ENCODE data around the gene SOD3.

The SOD3 gene, protein sequence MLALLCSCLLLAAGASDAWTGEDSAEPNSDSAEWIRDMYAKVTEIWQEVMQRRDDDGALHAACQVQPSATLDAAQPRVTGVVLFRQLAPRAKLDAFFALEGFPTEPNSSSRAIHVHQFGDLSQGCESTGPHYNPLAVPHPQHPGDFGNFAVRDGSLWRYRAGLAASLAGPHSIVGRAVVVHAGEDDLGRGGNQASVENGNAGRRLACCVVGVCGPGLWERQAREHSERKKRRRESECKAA

DNA sequence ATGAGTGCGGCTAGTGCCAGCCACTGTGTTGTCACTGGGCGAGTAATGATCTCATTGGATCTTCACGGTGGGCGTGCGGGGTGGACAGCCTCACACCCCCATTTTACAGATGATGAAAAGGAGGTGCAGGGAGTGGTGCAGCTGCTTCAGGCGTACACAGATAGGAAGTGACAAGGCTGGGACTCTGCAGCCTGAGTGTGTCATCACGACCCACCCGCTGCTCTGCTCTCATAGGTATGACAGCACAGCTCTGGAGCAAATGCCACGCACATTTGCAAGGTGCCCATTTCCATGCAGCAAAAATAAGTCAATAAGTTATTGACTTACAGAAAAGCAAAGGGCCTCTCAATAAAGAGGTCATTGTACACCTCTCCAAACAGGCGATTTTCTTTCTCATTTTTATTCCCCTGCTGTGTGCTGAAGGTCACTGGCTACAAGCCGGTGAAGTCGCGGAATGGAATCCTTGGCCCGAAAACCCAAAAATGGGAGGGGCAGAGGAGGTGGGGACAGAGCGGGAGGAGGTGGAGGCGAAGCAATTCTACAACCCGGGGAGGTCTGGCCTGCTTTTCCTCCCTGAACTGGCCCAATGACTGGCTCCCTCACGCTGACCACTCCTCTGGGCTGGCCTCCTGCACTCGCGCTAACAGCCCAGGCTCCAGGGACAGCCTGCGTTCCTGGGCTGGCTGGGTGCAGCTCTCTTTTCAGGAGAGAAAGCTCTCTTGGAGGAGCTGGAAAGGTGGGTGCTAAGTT, at the start of gene SOD3:
SOD3 (plus strand) TSS at position 658 of the 750 bp plus-strand sequence. CDS start 3,949 bp downstream, outside the sequence.
- no peak for DNase-seq (ENCODE audit: low read depth in 2 of 2)

DNA sequence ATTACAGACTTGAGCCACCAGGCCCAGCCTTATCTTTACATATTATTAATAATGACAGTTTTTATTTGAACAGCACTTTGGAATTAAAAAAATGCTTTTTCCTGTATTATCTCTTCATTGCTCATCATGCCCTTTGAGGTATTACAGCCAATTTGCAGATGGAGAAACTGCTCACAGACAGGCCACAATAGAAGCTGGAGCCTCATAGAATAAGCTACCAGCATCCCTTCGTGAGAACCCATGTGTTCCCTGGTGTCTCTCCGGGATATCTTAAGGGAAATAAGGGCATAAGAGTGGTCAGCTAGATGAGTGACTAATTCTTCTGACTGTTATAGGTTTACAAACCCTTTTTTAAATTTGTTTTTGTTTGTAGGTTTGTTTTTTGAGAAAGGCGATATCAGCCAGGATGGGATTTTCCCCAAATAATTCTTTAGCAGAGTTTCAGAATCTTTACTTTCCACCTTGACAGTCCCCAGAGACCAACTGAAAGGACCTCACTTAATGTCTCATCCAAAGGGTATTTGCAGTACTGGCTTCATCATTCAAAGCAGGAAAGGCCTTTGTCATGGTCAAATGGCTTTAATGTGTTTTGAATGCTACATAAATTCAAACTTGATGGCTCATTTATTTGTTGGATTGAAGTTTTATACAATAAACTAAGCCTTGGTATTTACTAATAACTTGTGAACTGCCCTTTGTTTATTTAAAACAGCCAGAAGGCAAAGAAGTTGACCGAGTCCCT, 48.0 kb upstream of the SOD3 start:
- no peak for DNase-seq (ENCODE audit: low read depth in 2 of 2)

DNA sequence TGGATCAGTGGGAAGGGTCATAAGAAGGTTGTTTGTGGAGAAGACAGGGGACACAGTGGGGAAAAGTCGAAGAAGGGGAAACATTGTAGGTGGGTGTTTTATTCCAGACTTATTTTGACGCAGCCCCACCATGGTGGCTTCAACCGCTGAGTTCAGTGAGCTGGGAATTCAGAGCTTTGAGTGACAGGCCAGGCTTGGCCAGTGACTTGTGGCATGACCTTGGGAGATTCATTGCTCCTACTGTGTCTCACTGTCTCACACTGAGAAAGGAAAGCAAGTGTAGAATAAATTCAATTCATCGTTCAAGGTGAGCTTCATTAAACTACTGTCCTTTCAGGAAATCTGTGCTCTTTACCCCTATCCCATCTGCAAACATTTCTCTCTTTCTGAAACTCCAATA, 47.4 kb upstream of the SOD3 start:
- no peak for DNase-seq (ENCODE audit: low read depth in 2 of 2)

DNA sequence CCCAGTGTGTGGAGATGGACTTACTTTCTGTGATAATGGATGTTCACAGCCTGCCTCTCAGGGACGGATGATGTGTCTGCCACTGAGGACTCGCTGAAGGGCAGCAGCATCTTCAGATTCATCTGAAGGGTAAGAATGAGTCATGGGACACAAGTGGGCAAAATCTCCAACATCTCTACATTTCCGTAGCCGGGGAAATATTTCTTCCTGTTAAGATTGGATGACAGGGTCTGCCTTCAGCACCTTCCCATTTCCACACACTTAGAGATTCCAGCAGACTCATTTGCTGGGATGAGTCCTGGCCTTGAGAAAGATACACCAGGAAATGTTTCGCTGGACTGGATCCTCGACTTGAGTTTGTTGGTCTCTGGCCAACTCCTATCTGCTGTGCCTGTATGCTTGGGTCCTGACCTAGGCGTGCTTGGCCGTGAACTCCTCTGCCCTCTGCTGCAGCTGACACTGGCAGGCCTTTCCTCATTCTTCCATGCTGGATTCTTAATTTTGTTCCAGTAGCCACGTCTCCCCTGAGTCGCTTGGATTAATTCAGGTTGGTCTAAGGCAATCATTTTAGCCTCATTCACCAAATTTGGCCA, 46.5 kb upstream of the SOD3 start:
- no peak for DNase-seq (ENCODE audit: low read depth in 2 of 2)

DNA sequence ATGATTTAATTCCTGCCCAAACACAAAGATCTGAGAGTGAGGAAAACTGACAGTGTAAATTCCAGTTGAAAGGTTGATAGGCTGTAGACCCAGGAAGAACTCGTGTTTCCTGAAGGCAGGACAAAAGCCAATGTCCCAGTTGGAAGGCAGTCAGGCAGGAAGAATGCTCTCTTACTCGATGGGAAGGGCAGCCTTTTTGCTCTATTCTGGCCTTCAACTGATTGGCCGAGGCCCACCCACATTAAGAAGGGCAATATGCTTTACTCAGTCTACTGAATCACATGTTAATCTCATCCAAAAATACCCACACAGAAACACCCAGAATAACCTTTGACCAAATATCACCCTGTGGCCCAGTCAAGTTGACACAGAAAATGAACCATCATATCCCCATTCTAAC, 45.3 kb upstream of the SOD3 start:
- DNase-seq (ENCODE audit: low read depth in 2 of 2): no peak

DNA sequence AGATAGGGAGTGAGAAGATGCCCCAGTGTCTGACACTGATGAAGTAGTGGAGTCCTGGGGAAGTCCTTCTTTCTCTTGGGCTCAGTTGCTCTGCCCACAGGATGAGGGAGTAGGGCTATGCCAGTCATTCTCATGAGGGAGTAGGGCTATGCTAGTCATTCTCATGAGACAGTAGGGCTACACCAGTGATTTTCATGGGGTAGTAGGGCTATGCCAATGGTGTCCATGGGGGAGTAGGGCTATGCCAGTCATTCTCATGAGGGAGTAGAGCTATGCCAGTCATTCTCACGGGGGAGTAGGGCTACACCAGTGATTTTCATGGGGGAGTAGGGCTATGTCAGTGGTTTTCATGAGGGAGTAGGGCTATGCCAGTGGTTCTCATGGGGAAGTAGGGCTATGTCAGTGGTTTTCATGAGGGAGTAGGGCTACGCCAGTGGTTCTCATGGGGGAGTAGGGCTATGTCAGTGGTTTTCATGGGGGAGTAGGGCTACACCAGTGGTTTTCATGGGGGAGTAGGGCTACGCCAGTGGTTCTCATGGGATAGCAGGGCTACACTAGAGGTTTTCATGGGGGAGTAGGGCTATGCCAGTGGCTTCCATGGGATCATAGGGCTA, 43.3 kb upstream of the SOD3 start:
- DNase-seq (ENCODE audit: low read depth in 2 of 2): no peak

DNA sequence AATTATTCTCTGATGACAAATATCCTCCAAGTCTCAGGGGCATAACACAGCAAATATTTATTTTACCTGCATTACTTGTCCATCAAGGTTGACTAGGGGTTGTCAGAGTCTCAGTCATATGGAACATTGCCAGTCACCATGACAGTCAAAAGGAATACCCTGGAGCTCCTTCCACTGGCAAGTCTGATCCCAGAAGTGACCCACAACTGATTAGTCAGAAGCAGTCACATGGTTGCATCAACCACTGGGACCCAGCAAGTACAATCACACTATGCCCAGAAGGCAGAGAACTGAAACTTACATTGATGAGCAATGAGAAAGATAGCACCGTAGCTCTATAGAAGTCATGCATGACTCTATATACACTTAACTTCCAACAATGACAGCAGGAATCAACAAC, 41.9 kb upstream of the SOD3 start:
- DNase-seq (ENCODE audit: low read depth in 2 of 2): no peak

DNA sequence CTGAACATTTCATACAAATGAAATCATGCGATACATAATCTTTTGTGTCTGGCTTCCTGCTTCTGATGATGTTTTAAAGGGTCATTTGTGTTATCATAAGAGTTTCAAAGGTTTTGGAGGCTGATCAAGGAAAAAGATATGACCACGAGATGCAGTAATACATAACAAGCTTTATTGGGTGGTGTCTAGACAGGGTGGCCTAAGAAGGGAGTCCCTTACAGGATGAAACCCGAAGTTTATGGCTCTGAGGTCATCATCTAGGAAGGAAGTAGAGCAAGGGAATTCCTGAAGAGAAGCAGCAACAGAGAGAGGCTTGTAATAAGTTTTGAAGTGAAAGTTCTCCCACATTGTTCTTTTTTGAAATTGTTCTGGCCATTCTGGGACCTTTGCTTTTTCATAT, 40.8 kb upstream of the SOD3 start:
- no peak for DNase-seq (ENCODE audit: low read depth in 2 of 2)

DNA sequence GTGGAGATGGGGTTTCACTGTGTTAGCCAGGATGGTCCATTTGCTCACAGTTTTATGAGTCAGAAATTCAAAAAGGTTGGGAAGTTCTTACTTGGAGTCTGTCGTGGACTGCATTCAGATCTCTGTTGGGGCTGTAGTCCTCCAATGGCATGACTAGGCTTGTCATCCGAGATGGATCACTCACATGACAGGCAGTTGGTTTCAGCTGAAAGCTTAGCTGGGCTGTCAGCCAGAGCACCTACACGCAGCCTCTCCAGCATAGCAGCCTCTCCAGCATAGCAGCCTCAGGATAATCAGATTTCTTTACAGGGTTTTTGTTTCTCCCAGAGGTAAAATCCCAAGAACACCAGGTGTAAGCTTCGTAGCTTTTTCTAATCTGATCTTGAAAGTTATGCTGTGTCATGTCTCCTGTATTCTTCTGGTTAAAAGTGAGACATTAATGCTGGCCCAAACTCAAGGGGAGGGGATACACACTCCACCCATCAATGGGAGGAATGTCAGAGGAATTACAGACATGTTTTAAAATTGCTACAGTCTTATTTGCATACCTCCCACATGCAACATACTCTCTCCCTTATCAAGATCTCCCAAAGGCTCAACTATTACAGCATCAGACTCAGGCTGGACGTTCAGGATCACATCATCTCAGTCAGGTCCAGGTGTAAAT, 31.6 kb upstream of the SOD3 start:
- DNase-seq (ENCODE audit: low read depth in 2 of 2): no peak

DNA sequence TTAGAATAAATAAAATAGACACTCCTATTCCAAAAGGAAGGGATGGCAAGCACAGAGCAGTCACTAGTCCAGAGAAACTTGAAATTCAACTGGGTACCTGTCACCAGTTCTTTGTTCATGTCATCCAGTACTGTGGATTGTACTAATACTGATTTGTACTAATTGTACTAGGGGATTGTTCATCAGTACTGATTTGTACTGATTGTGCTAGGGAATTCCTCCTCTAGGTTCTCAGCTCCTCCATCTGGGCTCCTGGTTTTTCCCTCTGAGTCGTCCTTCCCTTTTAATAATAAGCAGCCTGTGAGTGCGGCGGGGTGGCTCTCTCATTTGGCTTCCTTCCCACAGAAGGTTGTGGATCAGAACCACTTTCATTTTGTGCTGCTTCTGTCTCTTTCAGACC, 31.0 kb upstream of the SOD3 start:
- no peak for DNase-seq (ENCODE audit: low read depth in 2 of 2)

DNA sequence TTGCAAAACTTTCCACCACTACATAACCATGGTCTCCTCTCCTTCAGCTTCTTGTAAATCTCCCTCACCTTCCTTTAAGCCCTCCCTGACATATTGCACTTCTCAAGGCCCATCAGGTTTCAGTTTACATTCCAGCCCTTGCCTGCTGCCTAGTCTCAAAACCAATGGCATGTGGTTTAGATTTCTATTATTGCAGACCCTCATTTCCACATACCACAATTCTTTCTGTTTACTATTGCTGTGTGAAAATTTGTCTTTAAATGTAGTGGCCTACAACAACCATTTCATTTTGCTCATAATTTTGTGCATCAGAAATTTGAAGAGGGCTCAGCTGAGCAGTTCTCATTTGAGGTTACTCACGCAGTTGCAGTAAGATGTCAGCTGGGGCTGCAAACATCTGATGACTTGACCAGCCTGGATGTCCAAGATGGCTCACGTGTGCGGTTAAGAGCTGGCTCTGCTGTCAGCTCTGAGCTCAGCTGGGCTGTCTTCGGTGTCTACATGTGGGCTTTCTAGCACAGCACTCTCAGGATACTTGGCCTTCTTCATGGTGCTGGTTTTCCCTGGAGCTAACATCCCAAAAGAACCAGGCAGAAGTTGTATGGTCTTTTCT, 29.9 kb upstream of the SOD3 start:
- no peak for DNase-seq (ENCODE audit: low read depth in 2 of 2)

DNA sequence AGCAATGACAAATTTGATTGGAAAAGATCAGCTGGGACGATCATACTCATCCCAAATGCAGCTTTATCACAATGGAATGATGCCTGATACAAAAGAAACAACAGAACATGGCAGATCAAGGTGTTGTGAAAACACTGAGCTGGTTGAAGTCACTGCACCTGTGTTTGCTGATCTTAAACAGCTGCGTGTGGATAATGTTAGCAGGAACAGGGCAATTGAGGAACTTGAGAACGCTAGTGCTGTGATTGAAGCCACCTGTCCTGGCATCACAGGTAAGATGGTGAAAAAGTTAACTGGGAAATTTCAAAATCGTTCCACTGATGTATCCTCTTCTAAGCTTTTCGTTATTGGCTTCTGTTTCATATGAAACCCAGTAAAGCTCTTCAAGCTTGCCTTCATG, 27.4 kb upstream of the SOD3 start:
- no peak for DNase-seq (ENCODE audit: low read depth in 2 of 2)

DNA sequence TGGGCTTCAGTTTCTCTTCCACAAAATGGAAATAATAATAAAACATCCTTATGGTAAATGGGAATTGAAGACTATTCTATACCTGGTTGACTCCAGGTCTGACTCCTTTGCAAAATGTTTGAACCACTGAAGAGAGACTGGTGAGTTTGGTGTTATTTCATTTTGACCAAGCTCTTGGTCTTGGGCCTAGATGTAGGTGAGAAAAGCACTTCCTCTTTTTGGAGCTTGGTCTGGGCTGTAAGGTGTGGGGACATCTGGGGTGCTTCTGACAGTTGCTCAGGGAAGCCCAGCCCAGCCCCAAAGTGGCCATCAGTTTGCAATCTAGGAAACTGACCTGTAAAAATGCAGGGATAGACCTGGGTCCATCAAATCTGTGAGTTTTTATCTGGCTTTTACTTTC, 26.8 kb upstream of the SOD3 start:
- DNase-seq (ENCODE audit: low read depth in 2 of 2): no peak

DNA sequence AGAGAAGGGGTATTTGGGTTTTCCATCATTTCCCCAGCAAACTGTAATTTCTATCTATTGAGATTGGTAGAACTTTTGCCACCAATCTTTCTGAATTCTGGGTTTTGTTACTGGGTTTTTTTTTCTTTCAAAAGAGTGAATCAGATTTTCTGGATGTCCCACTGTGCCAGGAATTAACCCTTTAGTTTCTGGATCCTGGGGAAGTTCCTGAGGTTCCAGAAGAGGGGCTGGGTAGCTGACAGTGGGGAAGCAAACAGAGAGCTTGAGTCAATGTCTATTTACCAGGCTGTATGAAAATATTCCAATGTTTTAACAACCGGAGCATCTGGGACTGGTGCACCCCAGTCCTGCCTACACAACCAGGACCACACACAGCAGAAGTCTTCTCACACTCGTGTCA, 25.8 kb upstream of the SOD3 start:
- DNase-seq (ENCODE audit: low read depth in 2 of 2): no peak

DNA sequence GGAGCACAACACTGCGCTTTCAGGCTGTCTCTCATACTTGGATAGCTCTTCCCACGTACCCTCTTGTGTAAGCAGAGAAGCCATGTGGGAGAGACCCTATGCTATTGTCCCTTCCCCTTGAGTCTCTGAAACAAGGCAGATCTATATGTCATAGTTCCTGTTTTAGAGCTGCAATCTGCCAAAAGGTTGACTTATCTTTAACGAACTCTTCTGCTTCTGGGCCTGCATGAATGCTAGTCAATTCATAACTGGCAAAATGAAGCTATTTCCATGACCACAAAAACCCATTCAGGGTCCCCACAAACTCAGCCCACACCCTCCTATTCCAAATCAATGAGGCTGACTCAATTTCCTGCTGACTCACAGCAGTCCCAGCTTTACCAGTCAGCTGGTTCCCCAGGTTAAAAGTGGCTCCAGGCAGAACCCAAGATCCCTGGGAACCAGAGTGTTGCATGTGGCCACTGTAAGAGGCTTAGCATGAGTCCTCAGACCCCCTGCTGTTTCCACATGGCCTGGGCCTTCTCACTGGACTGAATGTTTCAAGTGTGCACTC, 25.3 kb upstream of the SOD3 start:
- DNase-seq (ENCODE audit: low read depth in 2 of 2): no peak

DNA sequence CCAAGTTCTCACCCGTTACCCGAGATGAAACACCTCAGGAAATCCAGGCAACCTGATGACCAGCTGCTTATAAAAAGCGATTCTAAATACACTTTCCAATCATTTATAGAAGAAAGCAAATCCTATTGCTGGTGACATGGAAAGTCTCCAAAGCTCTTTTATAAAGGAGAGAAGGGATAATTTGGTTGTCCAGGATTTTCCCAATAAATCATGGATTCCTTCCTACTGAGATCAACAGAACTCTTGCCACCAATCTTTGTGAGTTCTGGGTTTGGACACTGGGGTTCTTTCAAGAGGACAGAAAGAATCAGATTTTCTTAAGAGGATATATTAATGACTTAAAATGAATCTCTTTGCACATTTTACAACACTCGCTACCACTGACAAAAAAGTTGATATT, 24.7 kb upstream of the SOD3 start:
- DNase-seq (ENCODE audit: low read depth in 2 of 2): no peak

DNA sequence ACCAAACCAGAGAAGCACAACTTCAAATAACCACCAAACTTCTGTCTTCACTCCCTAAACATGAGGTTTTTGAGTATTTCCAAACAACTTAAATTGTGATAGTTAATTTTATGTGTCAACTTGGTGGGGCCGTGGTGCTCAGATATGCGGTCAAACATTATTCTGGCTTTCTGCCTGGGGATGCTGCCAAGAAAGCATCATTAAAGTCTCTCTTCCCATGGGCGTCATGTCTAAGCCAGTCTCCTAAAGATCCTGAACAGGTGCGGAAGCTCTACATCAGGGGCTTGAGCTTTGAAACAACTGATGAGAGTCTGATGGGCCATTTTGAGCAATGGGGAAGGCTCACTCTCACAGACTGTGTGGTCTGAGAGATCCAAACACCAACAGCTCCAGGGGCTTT, 24.1 kb upstream of the SOD3 start:
- no peak for DNase-seq (ENCODE audit: low read depth in 2 of 2)

DNA sequence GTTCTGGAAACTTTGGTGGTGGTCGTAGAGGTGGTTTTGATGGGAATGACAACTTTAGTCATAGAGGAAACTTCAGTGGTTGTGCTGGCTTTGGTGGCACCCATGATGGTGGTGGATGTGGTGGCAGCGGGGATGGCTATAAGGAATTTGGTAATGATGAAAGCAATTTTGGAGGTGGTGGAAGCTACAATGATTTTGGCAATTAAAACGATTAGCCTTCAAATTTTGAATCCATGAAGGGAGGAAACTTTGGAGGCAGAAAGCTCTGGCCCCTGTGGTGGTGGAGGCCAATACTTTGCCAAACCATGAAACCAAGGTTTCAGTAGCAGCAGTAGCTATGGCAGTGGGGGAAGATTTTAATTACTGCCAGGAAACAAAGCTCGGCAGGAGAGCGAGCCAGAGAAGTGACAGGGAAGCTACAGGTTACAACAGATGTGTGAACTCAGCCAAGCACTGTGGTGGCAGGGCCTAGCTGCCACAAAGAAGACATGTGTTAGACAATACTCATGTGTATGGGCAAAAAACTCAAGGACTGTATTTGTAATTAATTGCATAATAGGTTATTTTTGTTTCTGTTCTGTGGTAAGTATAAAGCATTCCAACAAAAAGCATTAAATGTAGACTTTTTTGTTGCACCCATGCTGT, 23.2 kb upstream of the SOD3 start:
- no peak for DNase-seq (ENCODE audit: low read depth in 2 of 2)

DNA sequence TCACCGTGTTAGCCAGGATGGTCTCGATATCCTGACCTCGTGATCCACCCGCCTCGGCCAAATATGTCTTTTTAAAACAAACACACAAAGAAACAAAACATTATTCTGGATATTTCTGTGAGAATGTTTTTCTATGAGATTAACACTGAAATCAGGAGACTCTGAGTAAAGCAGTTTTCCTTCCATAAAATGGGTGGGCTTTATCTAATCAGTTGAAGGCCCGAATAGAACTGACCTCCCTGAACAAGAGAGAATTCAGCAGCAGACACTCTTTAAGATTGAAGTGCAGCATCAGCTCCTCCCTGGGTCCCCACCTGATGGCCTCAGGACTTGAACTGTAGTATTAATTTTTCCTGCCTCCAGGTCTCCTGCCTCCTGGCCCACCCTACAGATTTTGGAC, 22.4 kb upstream of the SOD3 start:
- no peak for DNase-seq (ENCODE audit: low read depth in 2 of 2)

DNA sequence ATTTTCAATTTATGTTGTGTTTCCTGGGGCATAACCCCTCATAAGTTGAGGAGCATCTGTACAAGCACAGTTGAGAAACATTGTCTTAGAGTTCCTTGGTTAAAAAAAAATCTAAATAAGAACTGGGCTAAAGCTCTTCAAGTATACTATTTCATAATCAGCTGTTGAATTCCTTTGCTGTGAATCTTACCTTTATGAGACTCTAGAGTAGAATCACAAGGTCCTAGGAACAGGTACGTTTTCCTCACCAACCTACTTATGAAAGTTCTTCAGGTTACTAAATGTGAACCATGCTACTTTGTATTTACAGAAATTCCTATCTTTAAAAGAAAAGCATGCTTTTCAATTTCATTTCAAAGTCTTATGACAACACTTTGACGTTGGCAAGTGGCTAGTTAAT, 20.9 kb upstream of the SOD3 start:
- DNase-seq (ENCODE audit: low read depth in 2 of 2): no peak

All from stimulated activated CD8-positive, alpha-beta memory T cell treated with anti-CD3 and anti-CD28 coated beads, Interleukin-7, amount 100 ng/mL, for 4 hours (primary cell).